Activated CD8-positive, alpha-beta memory T cell treated with anti-CD3 and anti-CD28 coated beads for 24 hours (primary cell): Measurements from ENCODE around the gene CDK18.

ENCODE experiments used
- DNase-seq: peaks from one replicate; pipeline ENCODE4 v3.0.0-alpha.2; 2020

CDK18 gene

DNA sequence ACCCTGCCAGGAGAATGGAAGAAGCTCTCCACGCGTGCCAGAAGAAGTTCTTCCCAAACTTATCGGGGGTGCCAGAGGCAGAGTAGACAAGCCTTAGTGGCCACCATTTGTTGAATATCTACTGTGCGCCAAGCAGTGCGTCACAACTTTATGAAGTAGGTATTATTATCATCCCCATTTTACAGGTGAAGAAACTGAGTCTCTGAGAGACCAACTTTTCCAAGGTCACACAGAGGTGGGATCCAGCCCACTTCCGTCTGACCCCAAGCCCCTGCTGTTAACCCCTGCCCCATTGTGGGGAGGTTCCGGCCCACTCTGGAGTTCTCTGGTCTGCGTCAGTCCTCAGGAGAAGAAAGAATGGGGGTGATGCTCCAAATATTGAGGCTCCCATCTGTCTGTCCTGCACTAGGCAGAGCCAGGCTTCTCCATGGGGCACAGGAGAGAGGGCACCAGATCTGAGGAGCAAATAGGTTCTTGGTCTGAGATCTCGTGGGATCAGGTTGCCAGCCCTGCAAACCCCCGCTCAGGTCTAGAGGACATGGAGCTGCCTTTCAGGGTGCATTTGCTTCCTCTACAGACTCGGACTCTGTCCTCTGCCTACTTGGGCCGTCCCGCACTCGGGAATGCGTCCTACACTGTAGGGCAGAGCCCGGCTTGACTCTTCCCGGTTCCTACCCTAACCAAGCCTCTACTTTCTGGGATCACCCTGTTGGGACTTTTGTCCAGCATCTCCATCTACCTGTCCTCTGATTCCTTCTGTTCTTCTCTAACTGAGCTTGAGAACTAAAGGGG lies 2.1 kb downstream of the CDK18 start:
- DNase-seq, result no peak

DNA sequence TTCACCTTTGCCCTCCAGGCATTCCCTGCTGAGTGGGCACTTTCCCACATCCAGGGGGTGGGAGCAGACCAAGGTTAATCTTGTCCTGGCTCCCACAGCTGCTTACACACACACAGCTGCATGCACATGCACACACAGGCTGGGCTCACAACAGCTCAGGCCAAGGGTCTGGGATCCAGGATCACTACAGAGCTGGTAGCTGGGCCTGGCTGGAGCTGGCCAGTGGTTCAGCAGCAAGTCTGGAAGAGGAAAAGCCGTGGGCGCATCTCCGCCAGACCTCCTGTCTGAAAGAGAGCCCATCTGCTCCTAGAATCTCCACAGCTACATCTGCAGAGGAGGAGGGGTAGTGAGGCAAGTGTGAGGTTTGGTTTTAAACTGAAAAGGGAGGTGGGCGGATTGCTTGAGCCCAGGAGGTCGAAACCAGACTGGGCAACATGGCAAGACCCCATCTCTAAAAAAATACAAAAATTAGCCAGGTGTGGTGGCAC lies 3.8 kb downstream of the CDK18 start:
- DNase-seq, result no peak

DNA sequence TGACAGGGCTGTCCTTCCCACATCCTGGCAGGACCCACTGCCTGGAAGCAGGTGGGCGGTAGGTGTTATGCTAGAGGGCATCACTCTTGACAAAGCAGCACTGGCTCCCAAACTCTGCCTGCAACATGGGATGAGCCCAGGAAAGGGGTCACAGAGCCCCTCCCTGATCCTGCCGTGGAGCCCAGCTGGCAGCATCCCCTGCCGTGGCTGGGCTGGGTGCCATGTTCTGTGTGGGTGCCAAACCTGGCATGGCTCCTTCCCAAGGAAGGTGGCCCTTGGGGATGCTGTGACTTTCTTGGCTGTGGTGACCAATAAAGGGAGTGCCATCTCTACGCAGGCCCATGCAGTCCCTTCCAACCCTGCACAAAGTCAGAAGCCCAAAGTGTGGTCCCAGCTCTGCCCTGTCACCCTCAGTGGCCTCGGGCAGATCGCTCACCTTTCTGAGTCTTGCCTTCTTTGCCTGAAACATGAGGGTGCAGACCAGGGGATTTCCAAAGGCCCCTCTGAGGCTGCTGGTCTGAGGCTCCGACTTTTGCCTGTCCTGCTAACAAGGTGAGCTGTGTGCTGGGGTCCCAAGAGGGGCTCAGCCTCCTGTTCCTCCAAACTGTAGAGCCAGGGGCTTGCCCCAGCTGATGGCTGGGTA lies 6.0 kb downstream of the CDK18 start:
- DNase-seq, result no peak

DNA sequence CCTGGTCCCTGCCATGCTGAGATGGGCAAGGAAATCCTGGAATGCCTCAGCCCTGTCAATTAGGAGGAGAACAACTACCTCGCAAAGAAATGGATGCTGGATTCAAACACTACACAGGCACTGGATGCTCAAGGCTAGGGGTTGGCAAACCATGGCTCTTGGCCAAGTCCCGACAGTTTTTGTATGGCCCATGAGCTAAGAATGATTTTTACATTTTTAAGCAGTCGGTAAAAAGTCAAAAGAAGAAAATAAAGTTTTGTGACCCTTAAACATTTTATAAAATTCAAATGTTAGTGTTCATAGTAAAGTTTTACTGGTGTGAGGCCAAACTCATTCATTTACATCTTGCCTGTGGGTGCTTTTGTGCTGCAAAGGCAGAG lies 6.5 kb downstream of the CDK18 start:
- DNase-seq, result no peak

DNA sequence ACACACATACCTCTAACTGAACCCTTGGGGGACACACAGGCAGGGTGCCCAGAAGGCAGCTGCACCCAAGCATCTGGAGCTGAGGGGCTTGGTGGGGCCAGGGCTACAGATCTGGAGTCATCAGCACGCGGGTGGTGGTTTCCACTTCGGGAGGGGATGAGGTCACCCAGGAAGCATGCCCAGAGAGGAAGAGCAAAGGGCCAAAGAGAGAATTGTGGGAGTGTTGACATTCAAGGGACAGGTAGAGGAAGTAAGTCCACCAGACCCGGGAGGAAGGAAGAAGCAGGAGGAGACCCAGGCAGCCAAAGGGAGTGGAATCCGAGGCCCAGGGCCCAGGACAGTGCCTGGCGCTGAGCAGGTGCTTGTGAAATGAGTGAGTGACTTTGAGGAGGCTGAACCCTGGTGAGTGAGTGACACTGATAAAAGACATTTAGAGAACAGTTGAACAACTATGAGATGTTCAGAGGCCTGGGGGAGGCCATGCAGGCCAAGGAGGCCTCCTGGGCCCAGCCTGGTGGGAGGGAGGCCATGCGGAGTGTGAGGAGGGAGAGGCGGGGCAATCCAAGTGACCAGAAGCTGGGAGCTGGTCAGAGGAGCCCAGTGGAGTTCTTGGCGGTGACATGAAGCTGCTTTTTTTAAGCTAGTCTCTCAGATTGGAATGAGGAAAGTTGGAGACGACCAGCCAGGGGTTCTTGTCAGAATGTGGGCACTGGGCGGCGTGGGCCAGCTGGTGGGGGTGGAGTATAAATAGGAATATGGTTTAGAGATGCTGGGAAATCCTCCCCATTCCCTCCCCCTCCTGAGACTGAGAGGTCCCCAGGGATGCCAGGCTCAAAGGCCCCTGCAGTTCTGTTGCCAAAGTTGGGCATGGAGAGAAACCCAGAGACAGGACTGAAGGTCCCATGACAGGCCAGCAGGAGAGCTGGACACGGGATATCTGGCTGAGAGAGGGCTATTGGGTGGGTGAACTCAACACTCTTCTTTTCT lies 7.9 kb downstream of the CDK18 start:
- no peak for DNase-seq

DNA sequence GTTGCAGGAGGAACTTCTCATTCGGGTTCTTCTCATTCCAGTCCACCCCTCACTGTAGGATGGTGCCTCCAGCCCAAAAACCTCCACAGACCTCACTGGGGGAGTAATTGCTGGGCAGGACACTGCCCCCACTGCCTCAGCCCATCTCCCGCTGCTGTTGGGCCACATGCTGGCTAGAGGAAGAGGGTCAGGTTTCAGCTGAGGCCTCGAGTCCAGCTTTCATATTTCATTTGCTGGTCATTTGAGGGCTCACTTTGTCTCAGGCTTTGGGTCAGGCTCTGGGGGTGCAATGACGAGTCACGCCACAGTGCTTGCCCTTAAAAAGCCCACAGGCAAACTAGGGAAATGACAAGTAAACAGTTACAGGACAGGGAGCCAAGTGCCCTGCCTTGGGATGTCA lies 9.3 kb downstream of the CDK18 start:
- no peak for DNase-seq

DNA sequence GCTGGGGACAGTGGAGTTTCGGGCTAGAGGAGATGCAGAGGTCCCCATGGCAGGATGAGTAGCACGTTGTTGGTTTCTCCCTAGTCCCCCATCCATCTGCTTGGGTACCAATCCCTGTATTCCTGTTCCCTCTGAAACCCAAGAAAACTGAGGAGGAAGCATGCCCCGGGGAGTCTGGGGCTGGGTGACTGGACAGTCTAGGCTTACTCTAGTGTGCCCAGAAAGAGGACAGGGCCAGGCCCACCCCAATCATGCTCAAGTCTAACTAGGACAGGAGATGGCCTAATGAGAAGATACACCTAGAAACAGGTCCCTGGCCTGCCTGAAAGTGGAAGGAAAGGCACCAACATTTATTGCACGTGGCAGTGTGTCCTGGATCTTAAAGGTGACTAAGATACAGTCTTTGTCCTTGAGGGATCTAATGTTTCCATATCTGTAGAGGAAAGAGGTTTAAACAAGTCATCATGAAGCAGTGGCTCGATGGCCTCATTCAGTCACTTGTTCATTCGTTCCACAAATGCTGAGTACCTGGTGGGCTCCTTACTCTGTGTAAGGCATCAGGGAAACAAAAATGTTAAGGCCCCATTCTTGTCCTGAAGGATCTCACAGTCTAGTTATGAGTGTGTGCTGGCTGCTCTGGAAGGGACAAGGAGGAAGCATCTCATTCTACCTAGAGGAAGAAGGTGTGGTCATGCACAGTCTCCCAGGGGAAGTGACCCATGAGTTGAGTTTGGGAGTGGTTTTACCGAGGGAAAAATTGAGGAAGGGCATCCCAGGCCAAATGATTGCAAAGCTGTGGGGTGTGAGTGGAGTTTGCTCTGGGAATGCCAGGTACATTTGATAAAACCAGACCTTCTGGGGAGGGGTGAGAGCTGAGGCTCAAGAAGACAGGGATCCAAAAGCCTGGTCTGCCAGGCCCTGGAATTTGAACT lies 10.0 kb downstream of the CDK18 start:
- no peak for DNase-seq

DNA sequence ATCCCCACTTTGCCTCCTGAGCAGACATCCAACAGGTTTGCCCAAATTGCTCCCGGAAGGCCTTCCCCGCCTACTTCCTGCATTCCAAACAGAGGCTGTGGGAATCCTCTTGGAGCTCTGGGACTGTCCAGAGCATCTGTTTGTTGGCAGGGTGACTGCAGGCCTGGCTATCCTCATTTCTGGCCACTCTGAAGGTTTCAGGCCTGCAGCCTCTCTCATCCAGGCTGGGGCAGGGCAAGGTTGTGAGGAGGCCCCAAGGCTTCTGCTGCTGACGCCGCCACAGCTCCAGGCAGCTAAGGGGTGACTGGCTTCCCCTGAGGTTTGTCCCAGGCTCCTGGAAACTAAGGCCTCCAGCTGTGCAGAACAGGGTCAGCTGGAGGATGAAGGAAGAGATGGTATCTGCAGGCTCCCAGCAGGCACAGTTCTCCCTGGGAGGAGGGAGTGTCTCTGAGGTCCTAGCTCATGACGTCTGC lies 11.3 kb downstream of the CDK18 start:
- DNase-seq, result no peak

DNA sequence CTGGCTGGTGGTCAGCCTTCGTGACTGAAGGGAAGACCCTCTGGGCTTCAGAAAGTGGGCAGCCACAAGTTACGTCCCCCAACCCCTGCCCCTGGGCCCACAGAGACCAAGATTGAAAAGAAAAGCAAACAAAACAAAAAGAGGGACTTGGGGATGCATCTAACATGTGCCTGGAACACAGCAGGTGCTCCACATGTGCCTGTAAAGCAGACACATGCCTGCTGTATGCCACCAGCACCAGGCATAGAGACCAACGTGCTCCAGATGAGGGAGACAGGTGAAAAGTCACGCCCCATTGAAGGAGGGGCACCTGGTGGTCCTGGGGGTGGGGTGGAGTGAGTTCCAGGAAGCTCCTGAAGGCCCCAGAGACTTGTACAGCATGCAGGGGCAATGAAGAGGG lies 11.9 kb downstream of the CDK18 start:
- DNase-seq, result no peak

DNA sequence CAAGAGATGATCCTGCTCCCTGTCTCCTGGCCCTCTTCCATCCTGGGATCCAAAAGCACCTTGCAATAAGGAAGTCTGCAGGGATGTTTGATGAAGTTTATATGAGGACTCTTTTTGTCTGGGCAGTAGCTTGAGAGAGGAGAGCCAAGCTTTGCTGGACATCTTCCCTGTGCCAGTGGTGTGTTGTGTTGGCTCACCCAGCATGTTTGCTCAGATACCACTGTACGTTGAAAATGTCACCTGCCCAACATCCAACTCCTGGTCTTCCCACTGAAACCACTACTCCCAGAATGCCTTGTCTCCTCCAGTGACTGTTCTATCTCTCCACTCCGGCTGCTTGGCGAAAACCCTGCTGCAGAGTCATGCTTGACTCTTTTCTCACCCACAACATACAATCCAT lies 12.8 kb downstream of the CDK18 start:
- DNase-seq, result no peak

DNA sequence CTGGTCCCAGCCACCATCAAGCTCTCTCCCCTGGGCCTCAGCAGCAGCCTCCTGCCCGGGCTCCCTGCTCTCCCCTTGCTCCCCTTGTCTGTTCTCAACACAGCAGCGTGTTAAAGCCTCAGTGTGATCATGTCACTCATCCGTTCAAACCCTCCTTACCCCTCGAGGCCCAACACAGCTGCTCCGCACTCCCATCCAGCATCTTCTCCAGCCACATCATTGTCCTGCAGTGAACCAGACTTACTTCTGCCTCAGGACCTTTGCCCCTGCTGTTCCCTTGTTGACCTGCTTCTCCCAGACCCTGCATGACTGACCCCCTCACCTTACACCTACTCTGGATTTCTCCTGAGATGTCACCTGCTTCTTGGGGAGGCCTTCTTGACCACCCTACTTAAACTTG lies 13.3 kb downstream of the CDK18 start:
- DNase-seq, result no peak

DNA sequence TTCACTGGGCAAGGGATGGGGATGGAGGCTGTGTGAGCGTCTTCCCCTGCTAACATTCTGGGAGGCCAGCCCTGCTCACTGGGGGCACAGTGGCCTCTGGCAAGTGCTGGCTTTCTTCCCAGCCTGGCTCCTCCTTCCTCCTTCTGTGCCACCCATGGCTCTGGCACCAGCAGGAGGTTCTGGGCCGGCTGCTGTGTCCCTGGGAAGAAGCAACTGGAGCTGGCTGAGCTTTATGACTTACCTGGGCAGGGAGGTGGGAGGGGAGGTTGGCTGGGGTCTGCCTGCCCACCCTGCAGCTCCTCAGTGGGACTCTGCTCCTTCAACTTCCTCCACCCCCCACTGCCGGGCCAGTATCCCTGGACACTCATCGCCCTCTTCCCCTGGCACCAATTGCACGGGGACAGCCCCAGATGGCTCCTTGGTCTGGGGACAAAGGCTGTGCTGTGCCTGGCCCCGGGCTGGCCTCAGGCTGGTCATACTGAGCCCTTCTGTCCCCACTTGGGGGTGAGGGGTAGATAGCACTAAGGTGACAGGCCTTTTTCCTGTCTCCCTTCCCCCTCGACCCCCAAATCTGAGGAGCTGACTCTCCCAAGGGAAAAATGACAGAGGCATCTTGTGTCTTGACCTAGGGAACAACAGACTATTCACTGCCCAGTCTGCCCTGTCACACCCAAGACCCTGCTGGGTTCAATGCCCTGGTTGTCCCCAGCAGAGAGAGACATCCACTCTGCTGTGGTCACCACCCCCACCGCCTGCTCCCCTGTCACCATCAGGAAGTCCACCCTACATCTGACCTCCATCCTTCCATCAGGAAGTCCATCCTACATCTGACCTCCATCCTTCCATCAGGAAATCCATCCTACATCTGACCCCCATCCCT lies 14.4 kb downstream of the CDK18 start:
- DNase-seq, result no peak

DNA sequence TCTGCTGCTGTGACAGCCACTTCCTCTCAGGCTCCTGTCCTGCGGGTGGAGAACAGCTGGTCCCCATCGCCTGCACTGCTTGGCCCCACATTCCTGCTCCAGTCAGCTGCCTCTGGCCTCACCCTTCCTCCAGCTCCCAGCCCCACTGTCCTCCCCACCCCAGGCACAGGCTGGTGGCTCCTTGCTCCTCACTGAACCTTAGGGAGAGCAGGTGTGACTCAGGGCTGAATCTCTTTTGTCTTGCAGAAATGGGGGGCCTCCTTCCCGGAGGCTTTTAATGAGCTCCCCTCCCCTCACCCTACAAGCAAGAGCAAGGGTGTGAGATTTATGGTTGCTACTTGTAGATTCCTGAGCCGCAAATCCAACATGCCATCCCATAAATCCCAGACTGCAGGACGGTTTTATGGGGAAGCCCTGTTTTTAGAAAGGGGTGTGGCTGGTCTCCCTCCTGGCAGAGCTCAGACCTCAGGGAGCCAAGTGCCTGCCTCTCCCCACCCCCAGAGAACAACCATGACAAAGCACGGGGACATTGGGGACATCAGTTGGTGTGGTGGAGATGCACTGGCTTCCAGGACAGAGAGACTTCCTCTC lies 15.2 kb downstream of the CDK18 start:
- no peak for DNase-seq

DNA sequence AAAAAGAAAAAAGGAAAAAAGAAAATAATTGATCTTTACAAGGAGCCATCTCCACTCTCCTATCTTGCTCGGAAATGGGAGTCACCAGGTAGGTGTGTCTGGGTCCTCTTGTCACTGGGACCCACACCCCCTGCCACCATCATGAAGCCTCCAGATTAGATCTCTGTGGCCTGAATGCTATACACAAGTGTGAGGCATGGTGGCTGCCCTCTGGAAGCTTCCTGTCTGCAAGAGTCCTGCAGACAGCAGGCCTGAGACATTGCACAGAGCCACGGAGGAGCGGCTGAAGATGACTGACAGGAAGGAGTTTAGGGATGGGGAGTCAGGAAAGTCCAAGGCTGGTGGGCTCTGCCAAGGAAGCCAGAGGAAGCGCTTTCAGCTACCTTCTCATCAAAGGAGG lies 16.2 kb downstream of the CDK18 start:
- DNase-seq, result no peak

DNA sequence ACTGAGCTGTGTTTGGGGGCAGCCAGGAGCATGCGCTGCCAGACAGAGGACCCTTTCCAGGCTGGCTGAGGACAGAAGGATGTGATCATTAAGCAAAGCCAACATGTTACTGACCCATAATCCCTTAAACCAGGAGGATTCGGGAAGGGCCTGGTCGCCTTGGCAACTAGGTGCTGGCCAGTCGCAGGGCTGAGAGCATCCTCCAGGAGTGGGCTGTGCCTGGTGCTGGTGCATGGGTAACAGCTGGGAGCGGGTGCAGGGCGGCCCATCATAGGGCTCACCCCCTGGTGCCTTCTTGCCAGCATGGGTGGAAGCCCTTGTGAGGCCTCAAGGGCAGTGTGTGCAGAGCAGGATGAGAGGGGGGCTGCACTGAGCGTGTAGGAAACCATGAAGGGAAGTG lies 17.2 kb downstream of the CDK18 start:
- no peak for DNase-seq

DNA sequence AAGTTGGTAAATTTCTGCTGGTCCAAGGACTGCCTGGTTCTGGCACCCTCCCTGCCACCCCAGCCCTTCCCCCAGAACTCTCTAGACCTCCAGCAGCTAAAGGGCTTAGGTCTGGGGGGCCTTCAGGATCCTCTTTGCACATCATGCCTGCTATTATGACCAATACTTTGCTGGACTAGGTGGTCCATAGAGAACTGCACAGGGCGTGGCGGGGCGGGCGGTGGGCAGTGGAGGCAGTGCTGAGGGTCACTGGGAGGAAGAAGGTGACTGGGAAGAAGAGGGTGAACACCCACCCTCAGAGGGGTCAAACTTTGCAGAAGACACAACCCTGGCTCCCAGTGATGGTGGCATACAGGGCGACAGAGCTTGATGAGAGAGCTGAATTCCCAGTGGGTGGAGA lies 18.2 kb downstream of the CDK18 start:
- no peak for DNase-seq

DNA sequence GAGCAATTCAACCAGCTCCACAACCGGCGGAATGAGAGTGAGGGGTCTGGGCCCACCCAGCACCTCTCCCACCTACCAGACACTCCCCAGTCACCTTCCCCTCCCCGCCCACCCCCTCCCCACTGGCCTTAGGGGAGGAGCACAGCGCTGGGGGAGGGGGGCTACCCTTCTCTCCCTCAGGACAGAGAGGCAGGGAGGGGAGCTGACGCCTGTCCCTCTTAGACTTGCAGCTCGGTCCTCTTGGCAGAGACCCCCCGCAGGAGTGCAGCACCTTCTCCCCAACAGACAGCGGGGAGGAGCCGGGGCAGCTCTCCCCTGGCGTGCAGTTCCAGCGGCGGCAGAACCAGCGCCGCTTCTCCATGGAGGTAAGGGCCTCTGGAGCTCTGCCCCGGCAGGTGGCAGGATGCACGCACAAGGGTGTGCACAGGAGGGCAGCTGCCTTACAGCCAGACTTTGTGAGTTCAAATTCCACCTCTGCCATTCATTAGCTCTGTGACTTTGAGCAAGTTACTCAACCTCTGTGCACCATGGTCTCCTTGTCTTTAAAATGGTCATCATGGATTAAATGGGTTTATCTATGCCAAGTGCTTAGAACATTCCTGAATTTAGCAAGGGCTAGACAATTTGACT lies 18.9 kb downstream of the CDK18 start:
- DNase-seq, result no peak

DNA sequence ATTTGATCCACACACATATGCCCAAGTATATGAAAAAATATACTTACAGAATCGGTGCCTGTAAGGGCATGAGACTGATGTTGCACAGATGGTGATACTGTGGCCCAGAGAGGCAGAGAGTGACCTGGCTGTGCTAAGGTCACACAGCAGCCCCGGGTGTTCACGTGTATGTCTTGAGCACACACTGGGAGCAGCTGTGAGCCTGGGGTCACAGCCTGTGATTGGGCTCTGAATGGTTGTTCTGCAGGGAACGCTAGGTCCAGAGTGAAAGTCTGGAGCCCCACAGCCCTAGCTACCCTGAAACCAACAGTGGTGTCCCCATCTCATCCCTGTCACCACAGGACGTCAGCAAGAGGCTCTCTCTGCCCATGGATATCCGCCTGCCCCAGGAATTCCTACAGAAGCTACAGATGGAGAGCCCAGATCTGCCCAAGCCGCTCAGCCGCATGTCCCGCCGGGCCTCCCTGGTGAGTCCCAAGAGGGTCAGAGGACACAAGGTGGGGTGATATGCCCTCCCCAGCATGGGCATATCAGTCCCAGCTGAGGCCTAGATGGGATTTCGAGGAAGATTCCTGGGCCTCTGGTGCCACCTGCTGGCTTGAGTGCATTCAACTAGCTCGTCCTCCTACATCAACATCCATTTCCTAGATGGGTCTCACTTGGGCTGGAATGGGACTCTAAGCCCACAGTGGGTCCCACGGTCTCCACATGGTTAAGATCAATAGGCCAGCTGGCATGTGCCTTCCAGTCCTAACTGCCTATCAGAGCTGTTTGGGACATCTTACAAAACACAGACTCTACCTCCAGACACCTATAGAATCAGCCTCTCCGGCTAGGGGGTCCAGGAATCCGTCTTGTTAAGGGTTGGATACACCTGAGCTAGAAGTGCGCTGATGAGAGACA lies 19.7 kb downstream of the CDK18 start:
- DNase-seq, result peak; percentile 90

DNA sequence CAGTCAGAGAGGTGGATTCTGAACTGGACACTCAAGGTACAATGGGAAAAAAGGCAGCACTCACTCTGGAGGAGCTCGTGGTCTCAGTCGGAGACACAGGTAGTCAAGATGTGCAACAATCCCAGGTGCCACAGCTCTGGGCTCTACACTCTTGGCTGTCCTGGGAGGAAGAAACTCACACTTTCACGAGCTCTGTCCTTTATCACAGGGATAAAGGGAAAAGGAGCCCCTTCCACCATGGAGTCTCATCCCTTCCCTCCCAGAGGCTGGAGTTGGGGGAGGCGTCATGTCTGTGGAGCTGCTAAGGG lies 20.3 kb downstream of the CDK18 start:
- DNase-seq, result no peak
